ENCODE results near the gene CSNK2A1.

Gene CSNK2A1

DNA sequence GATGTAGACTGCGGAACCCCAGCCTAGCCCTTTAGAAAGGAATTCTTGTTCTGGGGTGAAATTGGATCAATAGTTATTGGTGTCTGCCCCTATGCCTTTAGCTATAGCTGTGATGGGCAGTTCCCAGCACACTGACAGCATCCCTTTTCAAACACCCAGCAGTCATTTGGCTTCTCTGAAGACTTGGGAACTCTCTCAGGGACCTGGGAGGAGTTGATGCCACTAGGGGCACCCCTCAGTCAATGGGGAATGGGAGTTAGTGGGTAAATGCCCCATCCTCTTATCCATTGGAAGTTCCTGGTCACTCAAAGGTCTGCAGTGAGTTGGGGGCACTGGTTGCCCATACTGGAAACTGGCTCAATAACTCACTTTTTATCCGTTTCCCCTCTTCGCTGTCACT, 31.6 kb upstream of the CSNK2A1 start:
- no peak for DNase-seq (ENCODE audit: extremely low read depth, insufficient read length)
- no peak overlapping the region for H3K4me3 ChIP-seq (replicated peaks; ENCODE audit: low read depth, low read length)
- TF ChIP-seq CTCF (IDR thresholded peaks at IDR 0.05; ENCODE audit: insufficient read depth, low read length, poor library complexity, severe bottlenecking), result no peak
- H3K36me3 ChIP-seq (ENCODE audit: control insufficient read depth, insufficient read depth, low read length), result no peaks in the 10 kb centered on the region
- H3K27me3 ChIP-seq (replicated peaks; ENCODE audit: control insufficient read depth, insufficient read depth, low read length), result no peaks in the 10 kb centered on the region; the same call in 1 of the 2 replicates

DNA sequence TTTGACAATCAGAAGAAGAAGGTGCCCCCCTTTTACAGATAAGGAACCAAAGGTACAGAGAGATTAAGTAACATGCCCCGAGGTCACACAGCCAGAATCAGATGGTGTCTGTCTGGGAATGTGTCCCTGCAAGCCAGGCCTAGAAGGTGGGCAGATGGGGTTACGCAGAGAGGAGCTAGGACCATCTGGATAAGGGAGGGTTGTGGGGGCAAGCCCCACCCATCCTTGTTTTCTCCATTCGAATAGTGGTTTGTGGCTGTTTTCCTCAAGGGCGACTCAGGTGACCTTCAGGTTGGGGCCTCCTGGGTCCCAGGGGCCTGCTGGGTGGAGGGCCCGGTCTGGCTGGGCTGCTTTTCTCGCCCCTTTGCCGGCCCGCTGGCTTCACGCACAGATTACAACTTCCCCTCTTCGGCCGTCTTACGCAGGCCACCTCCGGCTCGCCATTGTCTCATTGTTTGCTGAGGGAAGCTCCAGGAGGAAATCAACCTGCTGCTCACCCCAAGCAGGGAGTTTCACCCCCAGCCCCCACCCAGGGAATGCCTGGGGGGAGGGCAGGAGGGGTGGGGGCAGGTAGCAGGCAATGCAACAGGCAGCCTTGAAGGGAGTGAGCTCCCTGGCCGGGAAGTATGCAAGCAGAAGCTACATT, 30.8 kb upstream of the CSNK2A1 start:
- H3K36me3 ChIP-seq (ENCODE audit: control insufficient read depth, insufficient read depth, low read length), result no peaks in the 10 kb centered on the region
- TF ChIP-seq CTCF (IDR thresholded peaks at IDR 0.05; ENCODE audit: insufficient read depth, low read length, poor library complexity, severe bottlenecking), result no peak
- DNase-seq (ENCODE audit: extremely low read depth, insufficient read length), result no peak
- H3K27me3 ChIP-seq (replicated peaks; ENCODE audit: control insufficient read depth, insufficient read depth, low read length), result no peaks in the 10 kb centered on the region; the same call in 1 of the 2 replicates
- H3K4me3 ChIP-seq (replicated peaks; ENCODE audit: low read depth, low read length), result no peak overlapping the region

DNA sequence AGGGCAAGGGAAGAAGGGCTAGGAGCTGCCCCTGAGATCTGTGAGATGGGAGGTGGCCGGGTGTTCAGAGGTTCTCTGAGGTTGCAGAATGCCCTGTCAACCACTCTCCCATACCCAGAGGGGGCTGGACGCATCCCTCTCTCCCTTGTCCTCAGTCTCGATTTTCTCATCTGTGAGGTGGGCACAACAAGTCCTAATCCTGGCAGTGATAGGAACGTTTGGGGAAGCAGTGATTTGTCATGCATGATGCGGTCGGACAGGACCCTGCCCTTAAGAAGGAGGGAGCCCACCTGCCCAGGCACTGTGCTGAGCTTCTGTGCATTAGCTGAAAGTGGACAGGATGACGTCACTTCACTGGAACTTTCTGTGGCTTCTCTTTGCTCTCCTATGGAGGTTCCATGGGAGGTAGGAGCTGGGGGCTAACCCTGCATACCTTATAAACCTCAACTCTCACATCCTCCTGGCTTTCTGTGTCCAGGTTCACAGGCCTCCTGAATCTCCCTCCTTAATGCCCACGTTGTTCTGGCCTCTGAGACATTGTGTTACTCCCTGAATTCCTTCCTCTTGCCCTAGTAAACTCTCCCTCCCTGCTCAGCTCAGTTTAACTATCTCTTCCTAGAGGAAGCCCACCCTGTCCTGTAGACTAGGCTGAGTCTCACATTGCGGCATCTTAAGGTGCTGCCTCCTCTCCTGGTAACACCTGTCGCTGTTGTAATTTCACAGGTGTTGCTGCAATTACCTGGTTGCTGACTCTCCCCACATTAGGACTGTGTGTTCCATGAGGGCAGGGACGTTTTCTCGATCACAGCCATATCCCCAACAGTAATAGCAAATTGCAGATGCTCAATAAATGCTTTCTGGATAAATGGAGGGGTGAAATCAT, 30.1 kb upstream of the CSNK2A1 start:
- Histone ChIP-seq H3K36me3 (ENCODE audit: control insufficient read depth, insufficient read depth, low read length) (no peaks in the 10 kb centered on the region), H3K4me3 (replicated peaks; ENCODE audit: low read depth, low read length) (no peak overlapping the region), H3K27me3 (replicated peaks; ENCODE audit: control insufficient read depth, insufficient read depth, low read length) (peaks cover 3% of the 10 kb centered on the region)
- no peak for DNase-seq (ENCODE audit: extremely low read depth, insufficient read length)
- TF ChIP-seq CTCF (IDR thresholded peaks at IDR 0.05; ENCODE audit: insufficient read depth, low read length, poor library complexity, severe bottlenecking), result no peak

GRCh38 chr20:572727-573126, 29.1 kb upstream of the CSNK2A1 start:
- DNase-seq (ENCODE audit: extremely low read depth, insufficient read length), result no peak
- H3K4me3 ChIP-seq (replicated peaks; ENCODE audit: low read depth, low read length), result no peak overlapping the region
- no peak for TF ChIP-seq CTCF (IDR thresholded peaks at IDR 0.05; ENCODE audit: insufficient read depth, low read length, poor library complexity, severe bottlenecking)
- peaks cover 3% of the 10 kb centered on the region for H3K27me3 ChIP-seq (replicated peaks; ENCODE audit: control insufficient read depth, insufficient read depth, low read length)
- no peaks in the 10 kb centered on the region for H3K36me3 ChIP-seq (ENCODE audit: control insufficient read depth, insufficient read depth, low read length)

GRCh38 chr20:571754-572441, 28.3 kb upstream of the CSNK2A1 start:
- TF ChIP-seq CTCF (IDR thresholded peaks at IDR 0.05; ENCODE audit: insufficient read depth, low read length, poor library complexity, severe bottlenecking), result no peak
- DNase-seq (ENCODE audit: extremely low read depth, insufficient read length), result no peak
- Histone ChIP-seq H3K4me3 (replicated peaks; ENCODE audit: low read depth, low read length) (no peak overlapping the region), H3K36me3 (ENCODE audit: control insufficient read depth, insufficient read depth, low read length) (no peaks in the 10 kb centered on the region), H3K27me3 (replicated peaks; ENCODE audit: control insufficient read depth, insufficient read depth, low read length) (peaks cover 3% of the 10 kb centered on the region)
